Anterior cingulate cortex (tissue), 58 donors: ENCODE data around the gene INAFM2.

Source experiments
- DNase-seq, 58 donors: peaks; one replicate each; lab custom pipeline; 2025; lab: John Stamatoyannopoulos, UW

The INAFM2 gene

GRCh38 chr15:40302981-40303380 is 20.5 kb upstream of the INAFM2 start:
- DNase-seq, result no peak

DNA sequence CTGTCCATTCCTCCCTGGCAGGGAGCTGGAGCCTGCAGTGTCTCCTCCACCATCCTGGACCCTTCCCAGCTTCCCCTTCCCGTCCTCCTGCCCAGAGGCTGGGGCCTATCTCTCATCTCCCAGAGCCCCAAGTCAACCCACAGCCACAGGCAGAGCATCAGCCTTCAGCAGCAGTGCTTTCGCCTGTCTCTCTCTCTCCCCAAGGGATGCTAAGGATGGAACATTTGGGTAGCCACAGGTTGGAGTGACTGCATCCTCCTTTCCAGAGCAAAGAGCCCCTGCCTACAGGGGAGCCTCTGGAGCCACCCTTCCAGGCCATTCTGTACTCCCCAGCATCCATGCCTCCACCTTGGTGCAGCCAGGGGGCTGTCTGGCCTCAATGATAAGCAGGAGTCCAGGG is 19.9 kb upstream of the INAFM2 start:
- DNase-seq, result no peak

GRCh38 chr15:40305281-40305680 is 18.2 kb upstream of the INAFM2 start:
- DNase-seq, result no peak

- peak in 18 of 58 donors; percentile 7 to 43 (median 26) for DNase-seq
These were observed 17.1 kb upstream of the INAFM2 start for GRCh38 chr15:40306371-40306770.

GRCh38 chr15:40306908-40307307 is 16.6 kb upstream of the INAFM2 start:
- DNase-seq, result no peak

DNA sequence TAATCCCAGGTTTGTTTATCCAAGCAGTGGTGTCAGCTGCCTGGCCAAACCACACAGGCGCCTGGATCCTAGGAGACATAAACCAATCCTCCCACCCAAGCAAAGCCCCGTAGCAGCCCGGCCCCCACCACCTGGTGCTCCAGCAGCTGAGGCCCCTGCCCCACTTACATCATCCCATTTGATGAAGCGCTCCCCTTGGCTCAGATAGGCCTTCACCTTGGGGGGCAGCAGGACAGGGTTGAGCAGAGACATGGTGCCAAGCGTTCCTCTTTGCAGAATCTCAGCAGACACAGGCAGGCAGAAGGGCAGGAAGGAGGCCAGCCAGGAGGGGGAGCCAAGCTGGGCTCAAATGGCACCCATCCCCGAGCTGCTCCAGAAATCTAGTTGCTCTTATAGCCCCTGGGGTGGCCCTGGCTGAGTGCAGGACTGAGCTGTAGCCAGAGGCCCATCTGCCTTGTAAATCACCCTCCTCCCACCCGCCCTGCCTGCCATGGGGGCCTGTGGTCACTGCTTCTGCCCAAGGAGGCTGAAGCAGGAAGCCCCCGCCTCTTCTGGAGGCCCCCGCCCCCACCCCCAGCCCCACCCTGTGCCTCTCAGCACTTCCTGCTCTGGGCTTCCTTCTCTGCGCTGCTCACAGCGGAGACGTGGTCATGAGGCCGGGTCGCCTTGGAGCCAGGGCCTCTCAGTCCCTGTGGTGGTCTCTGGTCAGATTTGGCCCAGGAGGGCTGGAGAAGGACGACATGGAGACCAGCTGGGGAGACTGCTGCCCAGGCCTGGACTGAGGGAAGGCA is 15.9 kb upstream of the INAFM2 start, which contains the start of gene PLCB2:
TSS of gene PLCB2 (minus strand) at position 515 of the 791 bp plus-strand sequence. CDS start at position 252, 263 bp downstream.
- peak in 19 of 58 donors; percentile 8 to 46 (median 27) for DNase-seq

- DNase-seq, result no peak
These were observed 14.1 kb upstream of the INAFM2 start for GRCh38 chr15:40309344-40309862.

GRCh38 chr15:40310001-40310959 is 13.2 kb upstream of the INAFM2 start:
- DNase-seq, result peak in 27 of 58 donors; percentile 12 to 65 (median 27)

DNA sequence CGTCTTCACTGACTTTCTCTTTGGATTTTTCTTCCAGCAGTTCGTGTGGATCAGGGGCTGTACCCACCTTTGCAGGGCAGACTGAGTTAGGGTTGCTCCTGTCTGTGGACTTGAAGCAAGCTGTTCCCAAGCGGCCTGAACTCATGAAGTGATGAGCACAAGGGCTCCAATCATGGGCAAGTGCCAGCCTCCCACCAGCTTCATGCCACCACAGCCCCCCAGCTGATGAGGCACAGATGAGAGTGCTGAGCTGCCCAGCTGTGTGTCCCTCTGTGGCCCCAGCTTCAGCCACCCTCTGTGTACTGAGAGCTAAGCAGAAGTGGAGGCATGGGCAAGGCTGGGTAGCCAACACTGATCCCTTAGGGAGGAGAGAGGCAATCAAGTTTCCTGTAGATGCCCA is 12.5 kb upstream of the INAFM2 start:
- DNase-seq, result no peak

- DNase-seq, result no peak
These were observed 10.9 kb upstream of the INAFM2 start for GRCh38 chr15:40312370-40313158.

GRCh38 chr15:40313531-40314398 is 9.7 kb upstream of the INAFM2 start:
- peak in 7 of 58 donors; percentile 10 to 31 (median 21) for DNase-seq

GRCh38 chr15:40314723-40315276 is 8.7 kb upstream of the INAFM2 start:
- no peak for DNase-seq

- DNase-seq, result no peak
These were observed 6.6 kb upstream of the INAFM2 start for GRCh38 chr15:40316931-40317330.

- no peak for DNase-seq
These were observed 5.9 kb upstream of the INAFM2 start for GRCh38 chr15:40317580-40317979.

DNA sequence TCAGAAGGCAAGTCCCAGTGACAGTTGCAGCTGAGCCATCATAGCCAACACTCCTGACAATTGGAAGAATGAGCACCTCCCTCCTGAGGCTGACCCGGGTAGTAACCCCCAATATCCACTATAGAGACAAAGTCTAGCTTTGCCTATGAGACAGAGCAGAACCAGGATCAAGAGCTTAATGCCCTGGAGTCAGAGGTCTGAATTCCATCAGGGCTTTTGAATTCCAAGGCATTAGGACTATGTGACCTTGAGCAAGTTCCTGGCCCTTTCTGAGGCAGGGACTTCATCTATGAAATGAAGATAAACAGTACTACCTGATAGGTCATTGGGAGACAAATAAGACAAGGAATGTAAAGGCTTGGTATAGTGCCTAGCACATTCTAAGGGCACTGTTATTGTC is 3.1 kb upstream of the INAFM2 start:
- no peak for DNase-seq

GRCh38 chr15:40320931-40321371 is 2.5 kb upstream of the INAFM2 start:
- peak in 30 of 58 donors; percentile 6 to 68 (median 34) for DNase-seq

DNA sequence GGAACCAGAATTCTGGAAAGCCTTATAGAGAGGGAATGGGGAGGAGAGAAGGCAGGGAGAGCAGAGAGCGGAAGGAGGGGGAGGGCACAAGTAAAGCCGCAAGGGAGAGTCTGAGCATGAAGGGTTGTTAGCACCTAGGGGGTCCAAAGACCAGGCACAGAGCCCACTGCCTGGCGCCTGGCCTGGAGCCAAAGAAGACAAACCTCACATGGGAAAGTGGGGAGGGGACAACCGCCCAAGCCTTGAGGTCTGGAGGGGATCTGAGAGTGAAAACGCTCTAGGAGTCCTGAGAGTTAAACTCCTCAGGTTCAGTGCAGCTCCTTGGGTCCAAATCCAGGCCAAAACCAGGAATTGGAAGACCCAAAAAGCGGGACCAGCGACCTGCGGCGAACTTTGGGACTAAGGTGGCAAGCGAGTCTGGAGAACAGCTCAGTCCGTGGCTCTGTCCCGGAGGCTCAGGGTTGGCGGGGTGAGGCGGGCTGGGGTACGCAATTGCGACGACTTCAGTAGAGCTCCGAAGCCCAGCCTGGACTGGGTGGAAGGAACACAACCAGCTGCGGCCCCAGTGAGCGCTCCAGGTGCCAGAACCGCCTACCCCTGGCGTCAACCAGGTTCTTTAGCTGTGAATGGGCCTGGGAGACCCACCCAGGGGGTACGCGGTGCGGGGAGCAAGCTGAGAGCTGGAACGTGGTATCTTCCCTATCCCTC is 807 bp upstream of the INAFM2 start:
- DNase-seq, result peak in 3 of 58 donors; percentile 48 to 54 (median 49)
